ENCODE results near the gene PATL2.

DNA sequence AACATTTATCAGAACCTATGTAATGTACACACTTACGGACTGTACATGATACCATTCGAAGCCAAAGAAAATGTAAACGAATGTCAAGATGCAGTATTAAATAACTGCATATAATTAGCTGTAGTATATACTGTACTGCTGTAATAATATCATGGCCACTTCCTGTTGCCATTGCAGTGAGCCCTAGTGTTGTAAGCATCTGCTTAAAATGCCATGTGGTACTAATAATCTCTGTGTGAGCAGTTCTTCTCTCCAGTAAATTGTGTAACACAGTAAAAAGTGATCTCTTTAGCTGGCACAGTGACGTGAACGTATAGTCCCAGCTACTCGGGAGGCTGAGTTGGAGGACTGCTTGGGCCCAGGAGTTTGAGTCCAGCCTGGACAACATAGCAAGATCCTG lies 56.3 kb downstream of the PATL2 start:
- TF ChIP-seq POLR2AphosphoS5 (IDR thresholded peaks at IDR 0.05; ENCODE audit: low read depth, low read length) (no peak), TAF1 (IDR thresholded peaks at IDR 0.05; ENCODE audit: low read depth, low read length) (no peak), POLR2A (IDR thresholded peaks at IDR 0.05; ENCODE audit: low read depth, low read length) (no peak)

Measured in GM12891 (cell line).